ENCODE measurements around the gene NUDT14.

DNA sequence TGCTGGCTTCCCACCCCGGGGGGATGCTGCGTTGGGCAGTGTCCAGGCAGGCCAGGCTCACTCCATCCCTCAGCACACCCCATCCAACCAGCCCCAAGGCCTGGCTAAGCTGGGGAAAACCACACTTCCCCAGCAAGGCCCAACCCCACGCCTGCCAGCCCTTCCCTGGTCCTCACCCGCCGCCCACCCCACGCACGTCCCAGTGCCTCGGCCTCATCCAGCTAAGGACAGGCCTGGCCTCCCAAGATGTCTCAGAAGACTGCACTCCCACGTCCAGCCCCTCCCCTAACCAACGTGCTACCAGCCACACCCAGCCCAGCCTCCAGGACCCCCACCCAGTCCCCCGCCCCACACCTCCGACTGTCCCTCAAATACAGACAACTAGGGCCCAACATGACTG lies 22.3 kb downstream of the NUDT14 start:
- TF ChIP-seq CTCF (conservative IDR thresholded peaks at IDR 0.05; ENCODE audit: low read length) (no peak), EZH2phosphoT487 (IDR thresholded peaks at IDR 0.05; ENCODE audit: borderline replicate concordance) (no peak)
